MM.1S (cell line): ENCODE results near the gene TMTC1.

ENCODE experiments used
- DNase-seq: peaks from one replicate; pipeline ENCODE4 v3.0.0-alpha.2; 2015
- H2AFZ ChIP-seq: fragments of 300-600 bp; sonication (generic); 2 replicates; pipeline ENCODE4 v1.6.0; 2016; ENCODE audit warnings: antibody characterized with exemption, low read length
- H3F3A ChIP-seq: fragments of 300-600 bp; sonication (generic); 2 replicates; pipeline ENCODE4 v1.6.1; 2016; ENCODE audit warnings: mild to moderate bottlenecking, antibody characterized with exemption, low read length, moderate library complexity, mixed read lengths; ENCODE audit not compliant: insufficient read depth
- H3K27ac ChIP-seq: fragments of 300-600 bp; sonication (generic); 2 replicates; pipeline ENCODE4 v1.5.1; 2016; ENCODE audit warnings: mild to moderate bottlenecking, low read length
- H3K27me3 ChIP-seq: fragments of 300-600 bp; sonication (generic); replicated peaks from 2 replicates; pipeline ENCODE4 v1.6.0; 2016; ENCODE audit warnings: low read length; ENCODE audit not compliant: insufficient read depth
- H3K36me3 ChIP-seq: fragments of 300-600 bp; sonication (generic); replicated peaks from 2 replicates; pipeline ENCODE4 v1.6.1; 2016; ENCODE audit warnings: mild to moderate bottlenecking, low read length, mixed read lengths; ENCODE audit not compliant: insufficient read depth
- H3K4me1 ChIP-seq: fragments of 300-600 bp; sonication (generic); 2 replicates; pipeline ENCODE4 v1.6.1; 2016; ENCODE audit warnings: low read length, mixed read lengths
- H3K4me2 ChIP-seq: fragments of 300-600 bp; sonication (generic); 2 replicates; pipeline ENCODE4 v1.6.0; 2016; ENCODE audit warnings: low read depth, low read length
- H3K4me3 ChIP-seq: fragments of 300-600 bp; sonication (generic); 2 replicates; pipeline ENCODE4 v1.5.1; 2016; ENCODE audit warnings: low read length, mixed read lengths
- H3K79me2 ChIP-seq: fragments of 300-600 bp; sonication (generic); 2 replicates; pipeline ENCODE4 v1.6.1; 2016; ENCODE audit warnings: mixed run types, low read length, mixed read lengths
- H3K9ac ChIP-seq: fragments of 300-600 bp; sonication (generic); 2 replicates; pipeline ENCODE4 v1.6.1; 2016; ENCODE audit warnings: low read length, mixed read lengths
- H3K9me2 ChIP-seq: fragments of 300-600 bp; sonication (generic); replicated peaks from 2 replicates; pipeline ENCODE4 v1.6.1; 2016; ENCODE audit warnings: mild to moderate bottlenecking, low read length, mixed read lengths; ENCODE audit not compliant: insufficient read depth
- H3K9me3 ChIP-seq: fragments of 300-600 bp; sonication (generic); replicated peaks from 2 replicates; pipeline ENCODE4 v1.6.1; 2016; ENCODE audit warnings: mild to moderate bottlenecking, low read length, mixed read lengths; ENCODE audit not compliant: insufficient read depth
- H4K20me1 ChIP-seq: fragments of 300-600 bp; sonication (generic); 2 replicates; pipeline ENCODE4 v1.6.1; 2016; ENCODE audit warnings: mild to moderate bottlenecking, low read length, moderate library complexity, mixed read lengths; ENCODE audit not compliant: insufficient read depth
- CTCF ChIP-seq: fragments of 300-600 bp; sonication (generic); IDR thresholded peaks from 2 replicates; pipeline ENCODE4 v1.5.1; 2016; ENCODE audit warnings: antibody characterized with exemption, low read length, mixed read lengths
- EZH2 ChIP-seq: fragments of 300-600 bp; sonication (generic); optimal IDR thresholded peaks from 2 replicates; pipeline ENCODE3; 2017; ENCODE audit warnings: low read depth, mild to moderate bottlenecking, antibody characterized with exemption, low read length, mixed read lengths
- EZH2phosphoT487 ChIP-seq: fragments of 300-600 bp; sonication (generic); IDR thresholded peaks from 2 replicates; pipeline ENCODE4 v1.6.1; 2018; ENCODE audit warnings: antibody characterized with exemption, low read length

The TMTC1 gene

GRCh38 chr12:29563071-29563470 is 220.7 kb downstream of the TMTC1 start:
- Histone ChIP-seq H2AFZ (no peak overlapping the region), H3K27me3 (no peaks in the 10 kb centered on the region), H3K9me3 (no peaks in the 10 kb centered on the region), H4K20me1 (no peaks in the 10 kb centered on the region), H3K9ac (no peak overlapping the region), H3F3A (no peaks in the 10 kb centered on the region), H3K4me3 (no peak overlapping the region), H3K4me1 (no peaks in the 10 kb centered on the region), H3K27ac (no peak overlapping the region), H3K79me2 (no peaks in the 10 kb centered on the region), H3K36me3 (no peaks in the 10 kb centered on the region), H3K4me2 (no peak overlapping the region), H3K9me2 (no peaks in the 10 kb centered on the region)
- no peak for TF ChIP-seq EZH2
- no peak for TF ChIP-seq CTCF
- TF ChIP-seq EZH2phosphoT487 = no peak
- DNase-seq = no peak

- no peak overlapping the region for H3K27ac ChIP-seq
- no peak overlapping the region for H3K4me3 ChIP-seq
- H2AFZ ChIP-seq = no peak overlapping the region
- no peaks in the 10 kb centered on the region for H3K4me1 ChIP-seq
- no peak for TF ChIP-seq EZH2phosphoT487
- no peak for TF ChIP-seq EZH2
- TF ChIP-seq CTCF = no peak
- DNase-seq = no peak
- H3K36me3 ChIP-seq = no peaks in the 10 kb centered on the region
- H3K9ac ChIP-seq = no peak overlapping the region
- no peaks in the 10 kb centered on the region for H3F3A ChIP-seq
- H3K9me3 ChIP-seq = no peaks in the 10 kb centered on the region
- no peaks in the 10 kb centered on the region for H4K20me1 ChIP-seq
- H3K79me2 ChIP-seq = no peaks in the 10 kb centered on the region
- no peaks in the 10 kb centered on the region for H3K9me2 ChIP-seq
- no peaks in the 10 kb centered on the region for H3K27me3 ChIP-seq
- H3K4me2 ChIP-seq = no peak overlapping the region
Measured at GRCh38 chr12:29562110-29562804, 221.5 kb downstream of the TMTC1 start.

- H3K27ac ChIP-seq = no peak overlapping the region
Measured at GRCh38 chr12:29561664-29562071, 222.1 kb downstream of the TMTC1 start.

More at GRCh38 chr12:29561664-29562071, 222.1 kb downstream of the TMTC1 start:
- no peak overlapping the region for H2AFZ ChIP-seq
- no peaks in the 10 kb centered on the region for H3K36me3 ChIP-seq
- no peak overlapping the region for H3K9ac ChIP-seq
- no peaks in the 10 kb centered on the region for H3K9me2 ChIP-seq
- no peak for TF ChIP-seq CTCF
- TF ChIP-seq EZH2phosphoT487 = no peak
- no peak for TF ChIP-seq EZH2
- no peaks in the 10 kb centered on the region for H3K9me3 ChIP-seq
- no peak overlapping the region for H3K4me2 ChIP-seq
- DNase-seq = no peak
- H4K20me1 ChIP-seq = no peaks in the 10 kb centered on the region
- H3F3A ChIP-seq = no peaks in the 10 kb centered on the region
- H3K4me3 ChIP-seq = no peak overlapping the region
- H3K27me3 ChIP-seq = no peaks in the 10 kb centered on the region
- H3K4me1 ChIP-seq = no peaks in the 10 kb centered on the region
- no peaks in the 10 kb centered on the region for H3K79me2 ChIP-seq
